ENCODE measurements around the gene FAM228A.

FAM228A gene

DNA sequence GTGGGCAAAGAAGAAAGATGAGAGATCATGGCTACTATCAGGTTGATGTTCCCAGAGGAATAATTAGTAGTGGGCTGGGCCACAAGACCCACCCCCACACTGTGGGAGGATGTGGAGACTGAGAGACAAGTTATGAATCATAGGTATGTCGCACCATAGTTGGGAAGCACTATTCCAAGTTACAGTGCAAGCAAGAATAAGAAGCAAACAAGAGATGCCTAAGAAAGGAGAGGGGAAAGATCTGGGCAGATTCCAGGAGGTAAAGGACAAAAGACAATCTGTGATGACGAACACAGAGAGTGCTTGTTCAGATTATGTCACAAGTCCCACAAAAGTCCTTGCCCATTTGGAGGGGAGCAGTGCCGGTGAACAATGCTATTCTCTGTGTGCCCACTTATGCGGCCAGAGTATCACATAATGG lies 56.6 kb downstream of the FAM228A start:
- in situ Hi-C loops (cut with HindIII; ENCODE audit: low sequenced_read_pairs): no loop called here
- H3K4me3 ChIP-seq (ENCODE audit: low read depth, low read length): no peak overlapping the region
- TF ChIP-seq, protein P1, sequence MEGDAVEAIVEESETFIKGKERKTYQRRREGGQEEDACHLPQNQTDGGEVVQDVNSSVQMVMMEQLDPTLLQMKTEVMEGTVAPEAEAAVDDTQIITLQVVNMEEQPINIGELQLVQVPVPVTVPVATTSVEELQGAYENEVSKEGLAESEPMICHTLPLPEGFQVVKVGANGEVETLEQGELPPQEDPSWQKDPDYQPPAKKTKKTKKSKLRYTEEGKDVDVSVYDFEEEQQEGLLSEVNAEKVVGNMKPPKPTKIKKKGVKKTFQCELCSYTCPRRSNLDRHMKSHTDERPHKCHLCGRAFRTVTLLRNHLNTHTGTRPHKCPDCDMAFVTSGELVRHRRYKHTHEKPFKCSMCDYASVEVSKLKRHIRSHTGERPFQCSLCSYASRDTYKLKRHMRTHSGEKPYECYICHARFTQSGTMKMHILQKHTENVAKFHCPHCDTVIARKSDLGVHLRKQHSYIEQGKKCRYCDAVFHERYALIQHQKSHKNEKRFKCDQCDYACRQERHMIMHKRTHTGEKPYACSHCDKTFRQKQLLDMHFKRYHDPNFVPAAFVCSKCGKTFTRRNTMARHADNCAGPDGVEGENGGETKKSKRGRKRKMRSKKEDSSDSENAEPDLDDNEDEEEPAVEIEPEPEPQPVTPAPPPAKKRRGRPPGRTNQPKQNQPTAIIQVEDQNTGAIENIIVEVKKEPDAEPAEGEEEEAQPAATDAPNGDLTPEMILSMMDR (IDR thresholded peaks at IDR 0.05; ENCODE audit: low read depth, low read length): no peak
- DNase-seq (ENCODE audit: low read depth, low spot score): peak; percentile 36

DNA sequence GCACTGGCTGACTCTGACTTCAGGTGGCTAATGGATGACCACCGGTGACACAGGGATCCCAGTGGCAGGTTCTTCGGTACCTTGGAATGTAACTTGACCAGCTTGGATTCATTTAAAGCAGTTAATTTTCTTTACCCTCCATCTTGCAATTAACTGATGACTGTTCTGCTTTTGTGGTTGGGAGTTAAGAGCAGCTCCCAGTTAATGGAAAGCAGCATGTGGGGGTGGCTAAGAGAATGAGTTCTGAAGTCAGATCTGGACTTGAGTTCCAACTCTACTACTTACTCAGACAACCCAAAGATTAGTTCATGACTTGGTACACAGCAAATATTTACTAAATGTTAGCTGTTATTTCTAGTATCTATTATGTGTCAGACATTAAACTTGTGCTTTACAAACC lies 58.5 kb downstream of the FAM228A start:
- DNase-seq (ENCODE audit: low read depth, low spot score): no peak
- in situ Hi-C loops (cut with HindIII; ENCODE audit: low sequenced_read_pairs): no loop called here

DNA sequence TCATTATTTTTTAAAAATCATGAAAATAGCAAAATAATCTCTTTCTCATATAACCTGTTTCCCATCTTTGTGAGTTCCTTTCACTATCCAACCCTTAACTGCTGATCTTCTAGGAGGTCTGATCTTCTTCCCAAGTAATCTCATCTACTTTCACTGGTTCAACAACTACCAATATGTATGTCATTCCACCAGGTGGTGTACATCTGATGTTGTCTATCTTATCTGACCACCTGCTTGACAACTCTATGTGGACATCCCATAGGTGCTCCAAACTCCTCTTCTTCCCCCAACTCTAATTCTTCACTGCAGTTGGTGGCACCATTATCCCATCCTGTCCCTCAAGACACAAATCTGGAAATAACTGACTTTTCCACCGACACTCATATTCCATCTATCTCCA lies 62.5 kb downstream of the FAM228A start:
- TF ChIP-seq, protein P1 (IDR thresholded peaks at IDR 0.05; ENCODE audit: low read depth, low read length): no peak
- DNase-seq (ENCODE audit: low read depth, low spot score): no peak
- in situ Hi-C loops (cut with HindIII; ENCODE audit: low sequenced_read_pairs): no loop called here
- no peak overlapping the region for H3K4me3 ChIP-seq (ENCODE audit: low read depth, low read length)

More for the DNA sequence above, 58.5 kb downstream of the FAM228A start:
- TF ChIP-seq, protein P1 (IDR thresholded peaks at IDR 0.05; ENCODE audit: low read depth, low read length): no peak
- no peak overlapping the region for H3K4me3 ChIP-seq (ENCODE audit: low read depth, low read length)

DNA sequence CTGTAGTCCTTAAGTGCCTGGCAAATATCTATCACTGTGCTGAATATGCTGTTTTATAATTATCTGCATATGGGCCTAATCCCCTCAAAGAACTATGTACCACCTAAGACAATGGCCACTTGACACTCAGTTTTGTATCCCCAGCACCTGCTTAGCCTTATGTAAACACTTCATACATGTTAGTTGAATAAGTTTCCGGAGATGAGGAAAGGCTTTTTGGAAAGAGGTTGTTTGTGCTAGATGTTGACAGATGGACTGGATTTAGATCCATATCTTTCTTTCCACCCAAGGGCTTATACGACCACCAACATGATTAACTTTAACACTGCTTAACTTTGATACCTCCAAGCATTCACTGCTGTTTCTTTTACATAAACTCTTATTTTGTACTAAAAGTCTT lies 63.3 kb downstream of the FAM228A start:
- DNase-seq (ENCODE audit: low read depth, low spot score): no peak
- in situ Hi-C loops (cut with HindIII; ENCODE audit: low sequenced_read_pairs): no loop called here
- no peak overlapping the region for H3K4me3 ChIP-seq (ENCODE audit: low read depth, low read length)
- TF ChIP-seq, protein P1 (IDR thresholded peaks at IDR 0.05; ENCODE audit: low read depth, low read length): no peak

DNA sequence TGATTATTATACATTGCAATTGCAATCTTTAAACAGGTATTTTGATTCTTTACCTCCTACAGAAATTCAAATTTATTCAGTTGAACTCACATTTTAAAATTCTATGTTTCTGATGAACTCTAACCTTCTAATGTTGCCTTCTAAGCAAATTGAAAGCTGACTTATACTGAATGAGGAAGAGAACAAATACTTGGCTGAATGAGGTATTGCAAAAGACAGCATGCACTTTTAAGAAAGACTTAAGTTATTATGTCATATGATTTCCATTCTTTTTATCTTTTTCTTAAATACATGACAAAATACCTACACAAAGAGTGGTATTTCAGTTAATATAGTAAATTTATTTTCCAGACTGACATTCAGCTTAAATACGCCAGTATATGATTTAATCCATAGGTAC lies 64.7 kb downstream of the FAM228A start:
- TF ChIP-seq, protein P1 (IDR thresholded peaks at IDR 0.05; ENCODE audit: low read depth, low read length): no peak
- no peak overlapping the region for H3K4me3 ChIP-seq (ENCODE audit: low read depth, low read length)
- in situ Hi-C loops (cut with HindIII; ENCODE audit: low sequenced_read_pairs): no loop called here
- DNase-seq (ENCODE audit: low read depth, low spot score): no peak

Data from astrocyte of the spinal cord (primary cell).